Measurements from ENCODE around the gene BSG.

The BSG gene

DNA sequence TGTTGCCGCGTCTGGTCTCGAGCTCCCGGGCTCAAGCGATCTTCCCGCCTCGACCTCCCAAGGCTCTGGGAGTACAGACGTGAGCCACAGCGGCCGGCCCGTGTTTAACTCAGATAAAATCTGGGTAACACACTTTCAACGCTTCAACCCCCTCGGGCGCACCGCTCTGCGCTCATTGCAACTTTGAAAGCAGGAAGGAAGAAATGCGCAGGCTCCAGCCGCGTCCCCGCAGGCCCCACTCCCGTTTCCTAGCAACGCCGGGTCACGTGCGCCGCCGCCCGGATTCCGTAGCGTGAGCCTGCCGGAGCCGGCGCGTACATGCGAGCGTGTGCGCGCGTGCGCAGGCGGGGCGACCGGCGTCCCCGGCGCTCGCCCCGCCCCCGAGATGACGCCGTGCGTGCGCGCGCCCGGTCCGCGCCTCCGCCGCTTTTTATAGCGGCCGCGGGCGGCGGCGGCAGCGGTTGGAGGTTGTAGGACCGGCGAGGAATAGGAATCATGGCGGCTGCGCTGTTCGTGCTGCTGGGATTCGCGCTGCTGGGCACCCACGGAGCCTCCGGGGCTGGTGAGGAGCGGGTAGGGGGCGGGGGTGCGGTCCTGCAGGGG, at the start of gene BSG:
Gene BSG (plus strand): TSS at position 457 of the 603 bp plus-strand sequence. CDS start 39 bp downstream, at position 496.
- DNase-seq, result peak; percentile 90 to 97 (median 92)

DNA sequence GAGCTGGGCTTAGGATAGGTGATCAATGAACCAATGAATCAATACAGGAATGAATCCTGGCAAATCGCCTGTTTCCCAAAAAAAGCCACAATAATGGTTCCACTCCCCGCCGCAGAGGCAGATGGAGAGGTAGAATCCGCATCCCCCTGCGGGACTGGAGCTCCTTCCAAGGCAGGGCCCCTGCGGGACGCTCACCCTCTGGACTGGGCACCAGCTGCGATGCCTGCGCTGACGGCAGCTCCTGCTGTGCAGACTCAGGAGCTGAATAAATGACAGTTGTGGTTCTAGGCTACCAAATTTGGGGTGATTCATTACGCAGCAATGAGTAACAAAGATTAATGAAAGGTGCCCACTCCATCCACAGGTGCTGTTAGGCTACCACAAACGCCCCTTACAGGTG, 49.7 kb upstream of the BSG start:
- DNase-seq, result no peak

DNA sequence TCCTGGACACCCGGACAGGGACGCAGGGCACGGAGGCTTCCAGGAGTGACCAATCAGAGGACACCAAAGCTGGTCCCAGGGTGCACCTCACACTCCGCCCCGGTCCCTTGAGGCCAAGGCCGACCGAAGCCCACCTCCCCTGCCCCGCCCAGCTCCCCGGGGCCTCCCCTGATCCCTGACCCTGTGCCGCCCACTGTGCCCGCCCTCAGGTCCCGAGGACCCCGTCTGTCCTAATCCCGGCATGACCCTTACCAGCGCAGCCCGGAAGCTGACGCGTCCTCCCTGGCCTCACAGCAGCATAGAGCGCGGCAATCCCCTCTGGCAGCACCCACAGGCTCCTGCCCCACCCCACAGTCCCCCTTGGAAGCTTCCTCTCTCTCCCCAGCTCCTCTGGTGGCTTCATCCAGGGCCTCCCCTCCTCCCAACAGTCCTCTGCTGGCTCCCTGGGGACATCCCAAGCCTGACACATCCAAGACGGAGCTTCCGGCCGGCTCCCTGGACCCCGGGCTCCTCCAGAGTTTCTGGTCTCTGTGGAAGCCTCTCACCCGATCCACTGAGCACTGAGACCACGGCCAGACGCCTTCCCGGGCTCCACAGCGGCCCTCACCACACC, 48.2 kb upstream of the BSG start:
- no peak for DNase-seq

DNA sequence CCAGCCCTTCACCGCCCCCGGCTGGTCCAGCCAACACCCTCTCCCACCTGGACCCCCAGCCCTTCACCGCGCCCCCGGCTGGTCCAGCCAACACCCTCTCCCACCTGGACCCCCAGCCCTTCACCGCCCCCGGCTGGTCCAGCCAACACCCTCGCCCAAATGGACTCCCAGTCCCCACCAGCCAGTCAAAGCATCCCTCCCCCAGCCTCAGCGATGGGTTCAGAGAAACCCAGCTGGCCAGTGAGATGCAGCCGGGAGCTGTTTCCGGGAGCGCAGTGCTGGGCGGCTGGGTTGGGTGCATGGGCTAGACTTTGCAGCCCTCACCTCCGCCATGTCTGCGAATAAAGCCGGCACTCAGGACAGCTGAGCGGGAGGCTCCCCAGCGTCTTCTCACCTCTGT, 47.4 kb upstream of the BSG start:
- no peak for DNase-seq

DNA sequence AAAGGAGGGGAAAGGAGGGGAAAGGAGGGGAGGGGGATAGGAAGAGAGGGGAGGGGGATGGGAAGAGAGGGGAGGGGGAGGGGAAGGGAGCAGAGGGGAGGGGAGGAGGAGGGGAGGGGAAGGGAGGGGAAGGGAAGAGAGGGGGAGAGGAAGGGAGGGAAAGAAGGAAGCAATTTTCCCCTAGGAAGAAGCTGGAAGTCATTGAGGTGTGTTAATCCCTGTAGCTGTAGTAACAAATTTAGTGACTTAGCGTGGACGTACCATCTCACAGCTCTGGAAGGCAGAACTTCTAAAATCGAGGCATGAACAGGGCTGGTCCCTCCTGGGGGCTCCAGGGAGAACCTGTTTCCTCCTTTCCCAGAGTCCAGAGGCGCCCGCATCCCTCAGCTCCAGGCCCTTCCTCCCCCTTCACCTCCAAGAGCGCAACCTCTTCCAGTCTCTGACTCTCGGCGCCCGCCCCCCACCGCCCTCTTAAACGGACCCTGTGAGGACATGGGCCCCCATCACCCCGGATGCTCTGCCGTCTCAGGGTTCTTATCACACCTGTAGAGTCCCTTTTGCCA, 46.5 kb upstream of the BSG start:
- no peak for DNase-seq

DNA sequence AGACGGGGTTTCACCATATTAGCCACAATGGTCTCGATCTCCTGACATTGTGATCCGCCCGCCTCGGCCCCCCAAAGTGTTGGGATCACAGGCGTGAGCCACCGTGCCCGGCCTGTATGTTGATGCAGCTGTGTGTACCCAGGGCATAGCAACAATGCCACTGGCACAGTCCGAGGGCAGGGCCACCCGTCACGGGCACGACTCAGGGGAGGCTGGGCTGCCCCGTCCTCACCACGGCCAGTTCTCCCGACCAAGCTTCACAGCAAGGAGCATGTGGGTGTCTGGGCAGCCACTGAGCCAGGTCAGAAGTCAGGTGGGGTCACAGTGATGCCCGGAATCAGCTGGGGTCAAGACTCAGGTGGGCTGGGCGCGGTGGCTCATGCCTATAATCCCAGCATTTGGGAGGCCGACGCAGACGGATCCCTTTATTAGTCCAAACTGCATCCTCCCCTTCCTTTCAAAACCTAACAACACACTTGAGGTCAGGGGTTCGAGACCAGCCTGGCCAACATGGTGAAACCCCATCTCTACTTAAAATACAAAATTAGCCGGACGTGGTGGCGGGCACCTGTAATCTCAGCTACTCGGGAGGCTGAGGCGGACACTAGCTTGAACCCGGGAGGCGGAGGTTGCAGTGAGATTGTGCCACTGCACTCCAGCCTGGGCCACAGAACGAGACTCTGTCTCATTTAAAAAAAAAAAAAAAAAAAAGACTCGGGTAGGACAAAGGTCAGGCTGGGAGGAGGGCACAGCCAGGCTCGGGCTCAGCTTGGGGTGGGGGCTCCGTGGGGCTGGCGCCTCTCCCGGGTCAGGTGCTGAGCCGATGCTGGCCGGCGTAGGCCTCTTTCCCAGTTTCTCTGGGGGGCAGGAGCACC, 42.0 kb upstream of the BSG start:
- DNase-seq, result no peak

DNA sequence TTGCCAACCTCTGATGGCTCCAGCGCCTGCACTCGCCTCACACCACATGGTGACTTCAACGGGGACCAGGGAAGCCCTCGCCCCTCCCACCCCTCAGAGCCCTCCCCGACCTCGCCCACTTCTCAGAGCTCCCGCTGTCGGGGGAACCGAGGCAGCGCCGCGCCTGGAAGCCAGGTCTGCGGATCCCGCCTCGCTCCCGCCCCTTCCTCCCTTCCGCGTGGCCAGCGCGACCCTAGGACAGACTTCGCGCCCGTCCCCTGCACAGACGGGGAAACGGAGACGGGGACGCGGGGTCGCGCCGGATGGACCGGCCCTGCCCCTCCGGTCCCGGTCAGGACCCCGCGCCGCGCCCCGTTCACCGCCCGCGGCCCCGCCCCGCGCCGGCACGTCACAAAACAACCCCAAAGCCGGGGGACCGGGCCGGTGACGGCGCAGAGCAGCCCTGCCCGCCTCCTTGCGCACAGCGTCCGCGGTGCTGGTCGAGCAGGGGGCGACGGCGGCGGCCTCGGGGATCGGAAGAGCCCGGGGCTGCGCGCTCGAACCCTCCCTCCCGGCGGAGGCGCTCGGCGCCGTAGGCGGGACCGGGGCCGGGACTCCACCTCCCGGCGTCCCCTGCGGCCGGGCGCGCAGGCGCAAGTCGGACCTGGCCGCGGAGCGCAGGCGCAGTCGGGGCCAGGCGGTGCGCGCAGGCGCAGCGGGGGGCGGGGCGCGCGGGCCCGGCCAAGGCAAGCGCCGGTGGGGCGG, 41.2 kb upstream of the BSG start:
- DNase-seq, result peak; percentile 62 to 87 (median 75)

DNA sequence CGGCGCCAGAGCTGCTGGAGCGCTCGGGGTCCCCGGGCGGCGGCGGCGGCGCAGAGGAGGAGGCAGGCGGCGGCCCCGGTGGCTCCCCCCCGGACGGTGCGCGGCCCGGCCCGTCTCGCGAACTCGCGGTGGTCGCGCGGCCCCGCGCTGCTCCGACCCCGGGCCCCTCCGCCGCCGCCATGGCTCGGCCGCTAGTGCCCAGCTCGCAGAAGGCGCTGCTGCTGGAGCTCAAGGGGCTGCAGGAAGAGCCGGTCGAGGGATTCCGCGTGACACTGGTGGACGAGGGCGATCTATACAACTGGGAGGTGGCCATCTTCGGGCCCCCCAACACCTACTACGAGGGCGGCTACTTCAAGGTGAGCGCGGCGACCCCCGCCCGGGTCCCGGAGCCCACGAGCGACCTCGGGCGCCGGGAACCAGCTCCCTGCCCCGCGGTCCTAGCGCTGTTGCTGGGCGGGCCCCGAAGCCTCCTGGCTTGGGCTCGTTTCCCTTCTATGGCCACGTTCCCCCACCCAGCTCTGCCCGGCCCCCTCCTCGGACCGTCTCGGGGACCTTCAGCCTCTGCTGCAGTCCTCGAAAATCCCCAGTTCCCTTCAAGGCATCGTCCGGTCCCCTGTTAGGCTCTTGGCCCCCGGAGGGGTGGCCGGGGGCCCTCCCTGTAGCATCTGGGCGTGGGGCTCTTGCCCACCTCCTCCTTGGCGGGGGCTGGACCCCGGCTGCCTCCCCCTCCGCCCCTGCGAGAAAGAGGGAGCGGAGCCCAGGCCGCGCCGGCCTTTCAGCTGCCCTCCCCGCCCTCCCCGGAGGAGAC, 40.4 kb upstream of the BSG start, which contains the start of gene CDC34:
Gene CDC34 (plus strand): TSS at position 8 of the 808 bp plus-strand sequence. CDS start 172 bp downstream, at position 180.
- DNase-seq, result no peak

DNA sequence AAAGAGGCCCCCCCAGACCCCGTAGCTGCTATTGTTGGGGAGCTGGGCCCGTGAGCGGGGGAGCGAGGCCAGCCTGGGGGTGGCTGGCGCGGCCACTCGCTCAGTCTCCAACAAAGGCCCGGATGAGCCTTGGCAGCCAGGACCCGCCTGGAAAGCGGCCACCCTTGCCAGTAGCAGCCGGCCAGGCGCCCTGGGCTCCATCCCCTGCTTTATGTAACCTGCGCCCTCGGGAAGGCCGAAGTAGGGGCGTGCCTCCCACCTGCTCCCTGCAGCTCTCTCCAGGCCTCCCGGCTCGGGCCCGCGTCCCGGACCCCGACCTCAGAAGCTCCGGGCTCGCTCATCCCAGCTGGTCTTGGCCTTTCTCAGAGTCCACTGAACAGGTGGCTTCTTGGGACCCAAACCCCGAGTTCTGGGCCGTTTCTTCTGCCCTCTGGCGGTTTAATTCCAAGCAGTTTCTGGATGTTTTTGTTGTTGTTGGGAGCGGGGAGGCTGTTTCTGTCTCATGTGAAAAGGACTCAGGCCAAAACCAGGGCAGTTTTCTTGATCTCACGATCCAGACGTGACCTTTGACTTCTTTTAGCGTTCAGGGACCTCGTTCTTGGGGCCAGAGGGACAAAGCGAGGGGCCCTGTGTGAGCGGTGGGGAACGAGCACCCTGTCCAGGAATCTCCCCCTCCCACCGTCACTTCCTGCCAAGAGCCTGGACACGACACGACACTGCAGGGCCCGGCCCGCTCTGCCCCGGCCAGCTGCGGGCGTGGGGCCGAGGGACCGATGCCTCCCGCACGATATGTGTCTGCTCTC, 39.6 kb upstream of the BSG start:
- peak in 1 of 4 experiments; percentile 15 for DNase-seq

DNA sequence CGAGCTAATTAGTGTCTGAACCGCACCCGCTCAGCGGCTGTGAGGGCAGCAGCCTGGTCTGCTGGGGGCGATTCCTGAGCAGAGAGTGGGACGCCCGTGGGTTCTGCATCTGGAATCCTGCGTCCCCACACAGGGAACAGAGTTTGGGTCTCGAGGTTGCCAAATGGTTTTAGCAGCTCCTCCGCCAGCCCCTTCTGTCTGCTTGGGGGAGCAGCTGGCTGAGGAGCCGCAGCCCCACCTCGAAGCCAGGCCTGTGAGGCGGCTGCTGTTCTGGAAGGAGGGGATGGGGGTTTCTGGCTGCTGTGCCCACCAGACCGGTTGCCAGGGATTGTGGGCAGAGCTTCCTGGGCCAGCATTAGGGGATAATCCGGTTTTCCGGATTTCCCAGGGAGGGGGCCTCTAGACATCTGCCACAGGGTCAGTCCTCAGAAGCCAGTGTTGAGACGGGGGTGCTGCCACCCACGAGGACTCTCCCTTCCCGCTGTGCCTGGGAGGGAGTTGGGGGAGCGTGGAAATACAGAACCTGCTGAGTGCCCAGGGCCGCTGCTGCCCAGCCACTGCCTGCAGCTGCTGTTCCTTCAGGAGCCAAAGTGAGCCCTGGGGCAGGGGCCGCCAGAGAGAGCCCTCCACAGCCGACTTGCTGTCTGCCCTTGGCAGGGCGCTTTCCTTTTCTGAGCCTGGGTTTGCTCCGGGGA, 38.9 kb upstream of the BSG start:
- DNase-seq, result no peak

DNA sequence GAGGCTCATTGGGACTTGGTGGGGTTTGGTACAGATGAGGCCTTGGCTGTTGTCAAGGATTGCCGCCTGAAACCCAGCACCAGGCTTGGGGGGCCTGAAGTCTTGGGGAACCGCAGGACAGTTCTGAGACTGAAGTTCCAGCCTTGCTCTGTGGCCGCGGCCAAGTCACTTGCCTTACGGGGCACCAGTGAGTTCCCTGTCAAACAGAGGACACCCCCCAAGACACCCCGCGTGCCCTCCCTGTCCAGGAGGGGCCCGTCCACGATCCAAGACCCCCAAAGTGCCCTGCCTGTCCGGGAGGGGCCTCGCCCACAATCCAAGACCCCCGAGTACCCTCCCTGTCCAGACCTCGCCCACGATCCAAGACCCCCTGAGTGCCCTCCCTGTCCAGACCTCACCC, 38.3 kb upstream of the BSG start:
- DNase-seq, result no peak

DNA sequence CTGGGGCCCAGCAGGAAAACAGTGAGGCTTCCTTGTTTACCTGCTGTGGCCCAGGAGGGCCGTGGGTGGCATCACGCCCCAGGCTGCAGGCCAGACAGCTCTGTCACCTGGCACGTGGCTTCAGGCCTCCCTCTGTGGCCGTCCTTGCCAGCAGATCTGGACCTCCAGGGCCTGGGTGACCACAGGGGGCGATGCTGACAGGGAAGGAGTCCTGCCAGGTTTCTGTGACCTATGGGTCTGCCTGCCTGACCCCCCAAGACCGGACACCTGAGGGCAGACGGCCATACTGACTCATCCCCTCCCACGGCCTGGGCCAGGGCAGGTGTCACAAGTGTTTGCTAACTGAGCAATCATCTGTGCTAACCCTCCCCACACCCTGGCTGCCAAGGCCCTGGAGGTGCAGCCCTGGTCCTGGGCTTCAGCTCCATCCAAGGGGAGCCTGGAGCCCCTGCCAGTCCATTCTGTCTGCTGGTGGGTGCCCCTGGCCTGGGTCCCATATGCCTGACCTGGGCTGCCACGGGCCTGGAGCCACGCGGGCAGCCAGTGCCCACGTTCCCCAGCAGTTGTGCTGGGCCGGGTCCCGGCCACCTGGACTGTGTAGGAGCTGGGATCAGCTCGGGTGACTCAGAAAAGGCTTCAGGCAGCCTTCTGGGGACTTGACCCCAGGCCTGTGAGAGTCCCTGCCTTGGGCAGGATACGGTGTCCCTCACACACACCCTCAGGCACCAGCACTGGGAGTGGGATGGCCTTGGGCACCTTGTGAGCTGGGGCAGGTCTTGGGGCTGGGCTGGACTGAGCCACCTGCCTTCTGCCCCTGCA, 37.2 kb upstream of the BSG start:
- no peak for DNase-seq

DNA sequence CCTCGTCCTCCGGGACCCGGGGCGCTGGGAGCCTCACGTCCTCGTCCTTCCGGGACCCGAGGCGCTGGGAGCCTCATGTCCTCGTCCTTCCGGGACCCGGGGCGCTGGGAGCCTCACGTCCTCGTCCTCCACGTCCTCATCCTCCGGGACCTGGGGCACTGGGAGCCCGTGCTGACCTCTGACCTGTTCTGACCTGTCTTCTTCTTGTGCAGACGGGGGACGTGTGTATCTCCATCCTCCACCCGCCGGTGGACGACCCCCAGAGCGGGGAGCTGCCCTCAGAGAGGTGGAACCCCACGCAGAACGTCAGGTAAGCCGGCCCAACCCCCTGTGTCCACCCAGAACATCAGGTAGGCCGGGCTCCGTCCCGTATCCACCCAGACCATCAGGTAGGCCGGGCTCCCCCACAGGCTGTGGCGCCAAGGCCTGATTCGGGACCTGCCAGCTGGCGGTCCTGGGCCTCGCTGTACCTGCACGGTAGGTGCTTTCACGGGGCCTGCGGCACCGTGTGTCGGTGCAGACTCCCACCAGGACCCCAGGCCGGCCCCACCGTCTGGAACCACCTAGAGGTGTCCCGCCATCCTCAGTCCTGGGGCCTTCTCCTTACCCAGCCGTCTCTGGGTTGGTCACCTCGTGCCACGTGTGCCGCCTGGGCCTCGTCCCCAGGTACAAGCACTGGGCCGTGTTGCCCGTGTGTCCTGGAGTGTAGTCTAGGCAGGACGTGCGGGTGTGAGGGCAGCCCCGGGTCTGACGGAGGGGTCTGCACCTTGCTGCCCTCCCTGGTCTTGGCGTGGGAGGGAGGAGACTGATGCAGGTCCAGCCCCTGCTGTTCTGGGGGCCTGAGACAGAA, 36.1 kb upstream of the BSG start:
- no peak for DNase-seq

DNA sequence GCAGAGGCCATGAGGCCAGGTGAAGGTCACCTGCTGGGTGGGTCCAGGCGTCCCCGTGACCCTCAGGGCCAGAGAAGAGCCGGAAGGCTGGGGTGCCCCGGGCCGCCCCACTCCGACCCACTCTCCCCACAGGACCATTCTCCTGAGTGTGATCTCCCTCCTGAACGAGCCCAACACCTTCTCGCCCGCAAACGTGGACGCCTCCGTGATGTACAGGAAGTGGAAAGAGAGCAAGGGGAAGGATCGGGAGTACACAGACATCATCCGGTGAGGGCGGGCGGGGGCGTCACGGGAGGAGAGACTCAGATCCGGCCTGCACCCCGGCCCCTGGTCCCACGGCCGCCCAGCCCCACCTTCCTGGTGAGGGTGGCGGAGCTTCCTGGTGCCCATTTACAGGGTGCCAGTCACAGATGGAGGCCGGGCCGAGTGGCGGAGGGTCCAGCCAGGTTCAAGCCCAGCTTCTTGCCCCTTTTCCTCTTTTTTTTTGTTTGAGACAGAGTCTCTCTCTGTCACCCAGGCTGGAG, 35.5 kb upstream of the BSG start:
- DNase-seq, result no peak

DNA sequence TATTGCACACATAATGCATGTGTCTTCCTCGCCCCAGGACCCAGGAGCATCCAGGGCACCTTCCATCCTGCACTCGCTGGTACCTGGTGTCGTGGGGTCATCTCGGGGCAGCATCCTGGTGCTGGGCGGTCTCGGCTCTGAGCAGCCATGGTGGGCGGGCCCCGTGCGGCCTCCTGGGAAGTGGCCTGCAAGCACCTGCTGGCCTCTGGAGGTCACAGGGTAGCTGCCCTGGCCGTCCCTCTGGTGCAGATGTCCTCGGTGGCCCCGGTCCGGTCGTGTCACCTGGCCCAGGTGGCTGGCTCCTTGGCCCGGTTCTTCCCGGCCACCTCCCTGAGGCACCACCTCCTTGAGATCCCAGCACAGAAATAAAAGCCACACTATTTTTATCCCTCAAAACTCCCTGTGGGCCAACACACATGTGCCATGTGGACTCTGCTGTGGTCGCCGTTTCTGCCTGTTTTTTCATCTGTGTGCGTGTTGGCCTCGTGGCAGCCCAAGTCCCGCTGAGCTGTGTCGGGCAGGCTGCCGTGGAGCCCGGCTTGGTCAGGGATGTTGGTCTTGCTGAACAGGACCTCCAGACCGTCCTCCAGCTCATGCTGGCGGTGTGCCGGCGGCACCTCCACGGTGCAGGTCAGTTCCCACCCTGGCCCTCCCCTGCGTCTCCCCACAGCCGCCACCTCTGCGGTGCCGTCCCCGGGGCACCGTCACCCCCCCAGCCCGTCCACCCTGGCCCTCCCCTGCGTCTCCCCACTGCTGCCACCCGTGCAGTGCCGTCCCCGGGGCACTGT, 33.6 kb upstream of the BSG start:
- DNase-seq, result no peak

DNA sequence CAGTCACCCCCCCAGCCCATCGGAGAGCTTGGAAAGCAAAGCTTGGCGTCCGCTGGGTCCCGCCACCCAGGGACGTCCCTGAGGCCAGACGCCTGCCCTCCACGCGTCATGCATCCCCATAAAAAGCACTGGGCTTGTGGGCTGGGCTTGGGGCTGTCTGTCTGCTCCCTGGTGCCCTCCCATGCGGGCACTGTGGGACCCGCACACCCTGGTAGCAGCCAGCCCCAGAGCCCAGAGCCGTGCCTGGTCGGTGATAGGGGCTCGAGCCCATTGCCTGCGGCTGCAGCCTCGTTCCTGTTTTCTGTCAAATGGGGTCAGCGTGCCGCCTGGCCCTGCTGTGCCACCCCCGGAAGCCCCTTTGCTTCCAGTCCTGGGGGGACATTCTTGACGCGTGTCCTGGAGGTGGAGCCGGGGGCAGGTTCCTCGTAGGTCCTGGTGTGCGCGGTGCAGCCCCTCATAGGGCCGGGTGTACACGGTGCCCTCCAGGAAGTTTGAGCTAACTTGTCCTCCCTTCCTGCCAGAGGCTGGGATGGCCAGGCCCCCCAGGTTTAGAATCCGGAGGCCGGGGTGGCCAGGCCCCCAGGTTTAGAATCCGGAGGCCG, 32.9 kb upstream of the BSG start:
- no peak for DNase-seq
